ENCODE data around the gene DHX32.
A peak's percentile ranks its signal among the peaks of the same experiment; 100 is the strongest.
"Not testable (repeated sequence)": the region's sequence is repeated elsewhere in the genome, so short reads cannot be mapped to it uniquely, and the experiment has no call there.

The DHX32 gene, protein sequence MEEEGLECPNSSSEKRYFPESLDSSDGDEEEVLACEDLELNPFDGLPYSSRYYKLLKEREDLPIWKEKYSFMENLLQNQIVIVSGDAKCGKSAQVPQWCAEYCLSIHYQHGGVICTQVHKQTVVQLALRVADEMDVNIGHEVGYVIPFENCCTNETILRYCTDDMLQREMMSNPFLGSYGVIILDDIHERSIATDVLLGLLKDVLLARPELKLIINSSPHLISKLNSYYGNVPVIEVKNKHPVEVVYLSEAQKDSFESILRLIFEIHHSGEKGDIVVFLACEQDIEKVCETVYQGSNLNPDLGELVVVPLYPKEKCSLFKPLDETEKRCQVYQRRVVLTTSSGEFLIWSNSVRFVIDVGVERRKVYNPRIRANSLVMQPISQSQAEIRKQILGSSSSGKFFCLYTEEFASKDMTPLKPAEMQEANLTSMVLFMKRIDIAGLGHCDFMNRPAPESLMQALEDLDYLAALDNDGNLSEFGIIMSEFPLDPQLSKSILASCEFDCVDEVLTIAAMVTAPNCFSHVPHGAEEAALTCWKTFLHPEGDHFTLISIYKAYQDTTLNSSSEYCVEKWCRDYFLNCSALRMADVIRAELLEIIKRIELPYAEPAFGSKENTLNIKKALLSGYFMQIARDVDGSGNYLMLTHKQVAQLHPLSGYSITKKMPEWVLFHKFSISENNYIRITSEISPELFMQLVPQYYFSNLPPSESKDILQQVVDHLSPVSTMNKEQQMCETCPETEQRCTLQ

DNA sequence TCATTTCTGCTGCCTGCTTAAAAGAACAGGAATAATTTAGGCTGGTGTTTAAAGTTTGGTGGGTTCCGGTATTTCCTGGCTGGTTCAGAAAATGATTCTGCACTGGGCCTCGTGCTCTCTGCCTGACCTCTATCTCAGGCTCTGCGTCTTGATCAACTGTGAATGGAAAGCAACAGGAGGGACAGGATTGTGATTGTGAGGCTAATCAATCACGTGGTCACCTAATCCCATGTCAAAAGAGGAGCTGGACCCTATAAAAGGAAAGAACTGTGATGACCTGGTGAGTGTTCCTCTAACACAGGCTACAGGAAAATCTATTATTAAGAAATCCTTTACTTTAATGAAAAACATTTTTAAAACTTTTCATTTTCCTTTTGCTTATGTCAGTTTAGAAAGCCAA lies at the start of gene DHX32:
Gene DHX32 (minus strand): TSS at position 101 of the 400 bp plus-strand sequence. CDS start 468 bp downstream, outside the sequence.
- no peak for DNase-seq

DNA sequence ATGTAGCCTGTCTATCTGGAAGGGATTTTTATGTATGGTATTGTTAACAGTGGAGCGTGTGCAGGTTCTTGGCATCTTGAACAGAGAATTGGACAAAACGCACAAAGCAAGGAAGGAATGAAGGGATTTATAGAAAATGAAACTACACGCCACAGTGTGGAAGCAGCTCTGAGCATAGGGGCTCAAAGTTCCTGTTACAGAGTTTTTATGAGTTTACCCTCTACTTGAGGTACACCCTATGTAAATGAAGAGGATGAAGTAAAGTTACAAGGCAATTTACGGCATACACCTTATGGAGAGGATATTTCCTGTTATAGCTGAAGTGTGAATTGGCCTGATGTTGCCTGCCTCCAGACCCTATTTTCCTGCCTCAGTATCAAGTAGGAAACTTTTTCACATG lies 48.5 kb upstream of the DHX32 start:
- DNase-seq: no peak

DNA sequence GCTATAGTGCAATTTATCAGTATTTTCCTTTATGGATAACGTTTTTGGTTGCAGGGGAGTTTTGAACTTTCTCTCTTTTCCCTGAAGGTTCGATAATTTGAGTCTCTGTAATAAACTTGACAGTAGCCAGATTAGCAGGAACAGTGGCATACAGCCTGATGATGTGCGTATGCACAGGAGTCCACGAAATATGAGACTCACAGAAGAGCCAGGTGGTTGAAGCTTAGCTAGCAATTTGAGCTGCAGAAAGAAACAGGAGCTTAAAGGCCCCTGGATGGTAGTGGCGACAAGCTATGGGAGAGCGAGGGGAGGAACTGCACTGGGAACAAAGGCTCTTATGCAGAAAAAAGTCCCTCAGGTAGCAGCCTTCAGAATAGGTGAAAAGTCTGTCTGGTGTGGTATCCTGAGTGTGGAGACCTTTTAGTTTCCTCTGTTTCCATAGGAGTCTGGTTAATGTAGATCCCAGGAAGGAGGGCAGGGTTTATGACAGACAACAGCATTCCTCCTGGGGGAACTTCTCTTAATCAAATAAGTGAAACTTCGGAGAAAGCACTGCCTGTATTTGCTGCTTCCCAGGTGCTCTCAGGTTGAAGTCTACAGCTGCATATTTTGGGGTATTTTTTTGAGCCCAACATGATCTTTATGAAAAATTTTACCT lies 48.0 kb upstream of the DHX32 start:
- DNase-seq: no peak

DNA sequence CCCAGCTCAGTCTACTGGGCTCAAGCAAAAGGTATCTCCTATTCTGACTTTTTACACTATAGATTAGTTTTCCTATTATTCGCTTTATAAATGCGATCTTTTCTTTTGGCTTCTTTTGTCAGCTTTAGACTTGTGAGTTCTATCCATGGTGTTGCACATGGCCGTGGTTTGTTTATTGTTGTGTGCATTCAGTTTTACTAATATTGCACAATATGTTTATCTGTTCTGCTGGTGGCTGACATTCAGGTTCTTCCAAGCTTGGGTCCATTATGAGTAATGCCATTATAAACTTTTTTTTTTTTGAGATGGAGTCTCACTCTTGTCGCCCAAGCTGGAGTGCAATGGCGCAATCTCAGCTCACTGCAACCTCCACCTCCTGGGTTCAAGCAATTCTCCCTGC lies 46.2 kb upstream of the DHX32 start:
- not testable (repeated sequence) for DNase-seq

DNA sequence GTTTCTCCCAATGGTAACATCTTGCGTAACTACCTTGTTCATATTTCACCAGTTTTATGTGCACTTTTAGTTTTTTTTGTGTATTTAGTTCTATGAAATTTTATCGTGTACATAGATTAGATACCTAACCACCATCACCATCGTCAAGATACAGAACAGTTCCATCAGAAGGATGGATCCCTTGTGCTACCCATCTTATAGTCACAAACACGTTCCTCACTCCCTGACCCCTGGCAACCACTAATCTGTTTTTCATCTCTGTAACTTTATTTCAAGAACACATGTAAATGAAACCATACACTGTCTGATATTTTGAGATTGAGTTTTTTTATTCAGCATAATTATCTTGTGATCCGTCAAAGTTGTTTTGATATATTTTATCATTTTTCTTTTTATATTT lies 45.2 kb upstream of the DHX32 start:
- DNase-seq: no peak

DNA sequence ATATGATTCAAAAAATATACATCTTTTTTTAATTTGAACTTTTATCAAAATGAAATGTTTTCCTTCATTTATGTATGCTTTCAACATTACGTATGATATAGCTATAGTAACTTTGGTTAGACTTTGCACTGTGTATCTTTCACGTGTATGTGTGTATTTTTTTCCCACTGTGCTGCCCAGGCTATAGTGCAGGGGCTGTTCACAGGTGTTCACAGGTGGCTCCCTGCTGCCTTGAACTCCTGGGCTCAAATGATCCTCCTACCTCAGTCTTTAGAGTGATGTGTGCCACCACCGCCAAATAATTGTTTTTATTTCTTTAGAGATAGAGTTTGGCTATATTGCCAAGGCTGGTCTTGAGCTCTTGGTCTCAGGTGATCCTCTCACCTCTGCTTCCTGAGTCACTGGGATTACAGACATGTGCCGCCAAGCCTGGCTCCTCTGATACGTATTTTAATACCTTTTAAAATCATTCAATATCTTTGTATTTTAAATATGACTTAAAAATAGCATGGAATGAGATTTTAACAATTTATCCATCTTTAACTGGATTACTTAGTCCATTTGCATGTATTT lies 44.3 kb upstream of the DHX32 start:
- no peak for DNase-seq

DNA sequence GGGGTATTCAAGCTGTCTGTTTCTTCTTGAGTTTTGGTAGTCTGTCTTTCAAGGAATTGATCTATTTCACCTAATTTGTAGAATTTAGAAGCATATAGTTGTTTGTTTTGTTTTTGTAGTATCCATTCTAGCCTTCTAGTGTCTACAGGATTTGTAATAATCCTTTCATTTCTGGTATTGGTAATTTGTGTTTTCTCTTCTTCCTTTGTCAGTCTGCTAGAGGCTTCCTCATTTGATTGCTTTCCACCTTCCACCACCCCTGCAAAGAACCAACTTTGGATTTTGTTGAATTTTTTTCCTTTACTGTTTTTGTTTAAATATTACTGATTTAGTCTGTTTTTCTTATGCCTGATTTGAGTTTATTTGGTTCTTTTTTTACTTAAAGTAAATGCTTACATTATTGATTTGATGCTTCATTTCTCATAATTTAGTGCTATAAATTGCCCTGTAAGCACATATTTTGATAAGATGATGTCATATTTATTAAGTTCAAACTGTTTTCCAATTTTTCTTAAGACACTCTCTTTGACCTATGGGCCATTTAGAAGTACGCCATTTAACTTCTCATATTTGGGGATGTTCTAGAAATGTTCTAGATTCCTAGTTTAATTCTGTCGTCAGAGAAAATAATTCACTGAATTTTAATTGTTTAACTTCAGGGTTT lies 40.7 kb upstream of the DHX32 start:
- not testable (repeated sequence) for DNase-seq

DNA sequence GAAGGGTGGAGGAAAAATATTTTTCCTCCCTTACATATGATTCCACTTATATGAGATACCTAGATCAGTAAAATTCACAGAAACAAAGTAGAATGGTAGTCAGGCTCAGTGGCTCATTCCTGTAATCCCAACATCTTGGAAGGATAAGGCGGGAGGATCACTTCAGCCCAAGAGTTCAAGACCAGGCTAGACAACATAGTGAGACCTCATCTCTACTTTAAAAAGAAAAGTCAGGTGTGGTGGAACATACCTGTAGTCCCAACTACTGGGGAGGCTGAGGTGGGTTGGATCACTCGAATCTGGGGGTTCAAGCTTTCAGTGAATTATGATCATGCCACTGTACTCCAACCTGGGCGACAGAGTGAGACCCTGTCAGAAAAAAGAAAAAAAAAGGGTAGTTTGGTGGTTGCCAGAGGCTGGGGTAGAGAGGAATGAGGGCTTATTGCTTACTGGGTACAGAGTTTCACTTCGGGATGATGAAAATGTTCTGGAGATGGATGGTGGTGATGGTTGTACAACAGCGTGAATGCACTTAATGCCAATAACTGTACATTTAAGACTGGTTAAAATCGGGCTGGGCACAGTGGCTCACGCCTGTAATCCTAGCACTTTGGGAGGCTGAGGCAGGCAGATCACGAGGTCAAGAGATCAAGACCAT lies 36.7 kb upstream of the DHX32 start:
- DNase-seq: not testable (repeated sequence)

DNA sequence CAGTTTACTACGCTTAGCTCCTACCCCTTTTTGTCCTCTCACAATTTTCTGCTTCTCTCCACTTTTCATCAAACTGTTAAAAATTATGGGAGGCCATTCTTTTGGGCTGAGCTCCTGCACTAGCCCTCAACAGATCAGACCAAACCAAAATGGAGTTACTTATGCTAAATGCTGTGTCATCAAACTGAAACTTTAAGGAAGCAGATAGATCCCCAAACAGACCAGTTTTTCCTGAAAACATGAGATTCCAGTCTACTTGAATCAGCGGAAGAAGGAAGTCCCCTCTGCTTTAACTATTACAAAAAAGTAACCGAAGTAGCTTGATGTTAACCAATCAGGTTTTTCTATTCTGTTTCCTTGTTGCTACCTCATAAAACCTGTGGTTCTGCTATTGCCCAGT lies 35.9 kb upstream of the DHX32 start:
- DNase-seq: no peak

DNA sequence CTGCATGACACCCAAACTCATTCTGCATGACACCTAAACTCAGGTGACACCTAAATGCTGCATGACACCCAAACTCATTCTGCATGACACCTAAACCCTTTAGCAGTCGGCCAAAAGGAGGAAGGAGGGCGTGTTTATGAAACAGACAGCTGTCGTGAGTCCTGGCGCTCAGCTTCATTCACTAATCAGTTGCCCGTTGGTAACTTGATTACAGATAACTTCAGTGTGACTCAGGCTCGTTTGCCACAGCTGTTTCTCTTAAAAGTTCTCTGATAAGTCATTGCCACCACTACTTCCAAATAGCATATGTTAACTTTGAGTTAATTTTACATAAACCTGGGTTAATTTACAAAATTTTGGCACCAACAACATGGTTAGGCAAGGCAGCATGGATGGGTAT lies 32.2 kb upstream of the DHX32 start:
- DNase-seq: not testable (repeated sequence)

DNA sequence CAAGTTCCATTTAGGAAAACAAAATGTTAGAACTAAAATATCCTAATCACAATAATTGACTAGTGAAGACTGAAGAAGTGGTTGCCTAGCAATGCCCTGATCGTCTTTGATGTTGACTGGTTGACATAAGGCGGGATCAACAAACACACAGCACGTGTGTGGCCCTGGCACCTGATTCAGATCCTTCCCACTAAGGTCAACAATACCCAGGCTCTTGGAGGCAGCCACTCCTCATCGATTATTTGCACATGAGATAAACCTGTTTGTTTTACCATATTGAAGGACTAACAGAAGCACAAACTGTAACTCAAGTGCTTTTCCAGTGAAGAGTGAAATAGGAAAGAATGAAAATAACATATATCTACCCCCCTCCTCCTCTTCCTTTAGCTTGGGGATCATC lies 30.9 kb upstream of the DHX32 start:
- peak; percentile 80 for DNase-seq

DNA sequence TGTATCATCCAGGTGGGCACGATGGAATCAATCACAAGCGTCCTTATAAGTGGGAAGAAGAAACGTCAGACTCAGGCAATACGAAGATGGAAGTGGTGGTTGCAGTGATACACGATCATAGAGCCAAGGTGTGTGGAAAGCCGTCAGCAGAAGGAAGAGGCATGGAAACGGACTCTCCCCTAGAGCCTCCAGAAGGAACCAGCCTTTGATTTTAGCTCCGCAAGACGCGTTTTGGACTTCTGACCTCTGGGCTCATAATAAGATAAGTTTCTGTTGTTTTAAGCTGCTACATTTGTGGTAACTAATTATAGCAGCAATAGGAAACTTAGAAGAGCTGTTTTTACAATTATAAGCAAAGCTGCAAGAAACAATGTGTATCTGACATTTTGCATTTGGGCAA lies 30.1 kb upstream of the DHX32 start:
- DNase-seq: no peak

DNA sequence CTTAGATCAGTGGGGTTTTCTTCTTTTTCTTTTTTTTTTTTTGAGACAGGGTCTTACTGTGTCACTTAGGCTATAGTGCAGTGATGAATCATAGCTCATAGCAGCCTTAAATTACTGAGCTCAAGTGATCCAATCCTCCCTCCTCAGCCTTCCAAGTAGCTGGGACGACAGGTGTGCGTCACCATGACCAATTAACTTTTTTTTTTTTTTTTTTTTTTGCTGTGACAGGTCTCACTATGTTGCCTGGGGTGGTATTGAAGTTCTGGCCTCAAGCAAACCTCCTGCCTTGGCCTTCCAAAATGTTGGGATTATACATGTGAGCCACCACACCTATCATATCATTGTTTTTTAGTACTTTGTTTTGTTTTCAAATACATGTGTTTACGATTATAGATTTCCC lies 28.4 kb upstream of the DHX32 start:
- DNase-seq: not testable (repeated sequence)

DNA sequence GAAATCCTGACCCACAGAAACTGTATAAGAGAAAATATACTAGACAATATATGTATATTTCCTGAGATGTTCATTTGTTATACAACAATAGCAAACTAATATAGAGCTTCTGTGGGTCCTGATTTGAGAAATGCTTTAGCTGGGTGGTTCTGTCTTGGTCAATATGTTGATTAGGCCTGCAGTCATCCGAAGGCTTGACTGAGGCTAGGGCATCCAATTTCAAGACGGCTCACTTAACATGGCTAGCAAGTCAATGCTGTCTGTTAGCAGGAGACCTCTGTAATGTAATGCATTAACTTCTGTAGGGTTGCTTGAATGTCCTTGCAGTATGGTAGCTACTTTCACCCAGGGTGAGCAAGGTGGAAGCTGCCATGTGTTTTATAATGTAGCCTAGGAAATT lies 27.7 kb upstream of the DHX32 start:
- not testable (repeated sequence) for DNase-seq

DNA sequence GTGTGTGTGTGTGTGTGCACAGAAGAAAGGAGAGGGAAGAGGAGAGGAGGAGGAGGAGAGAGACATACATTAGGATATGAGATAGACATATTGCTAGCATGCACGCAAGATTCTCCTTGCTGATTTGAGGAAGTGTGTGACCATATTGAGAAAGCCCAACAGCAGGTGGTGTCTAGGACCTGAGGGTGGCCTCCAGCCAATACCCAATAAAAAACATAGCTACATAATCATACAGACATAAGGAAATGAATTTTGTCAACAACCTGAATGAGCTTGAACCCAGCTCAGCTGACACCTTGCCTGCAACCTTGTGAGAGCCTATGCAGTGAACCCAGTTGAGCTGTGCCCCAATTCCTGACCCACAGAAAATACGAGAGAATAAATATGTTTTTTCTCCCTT lies 26.5 kb upstream of the DHX32 start:
- not testable (repeated sequence) for DNase-seq

DNA sequence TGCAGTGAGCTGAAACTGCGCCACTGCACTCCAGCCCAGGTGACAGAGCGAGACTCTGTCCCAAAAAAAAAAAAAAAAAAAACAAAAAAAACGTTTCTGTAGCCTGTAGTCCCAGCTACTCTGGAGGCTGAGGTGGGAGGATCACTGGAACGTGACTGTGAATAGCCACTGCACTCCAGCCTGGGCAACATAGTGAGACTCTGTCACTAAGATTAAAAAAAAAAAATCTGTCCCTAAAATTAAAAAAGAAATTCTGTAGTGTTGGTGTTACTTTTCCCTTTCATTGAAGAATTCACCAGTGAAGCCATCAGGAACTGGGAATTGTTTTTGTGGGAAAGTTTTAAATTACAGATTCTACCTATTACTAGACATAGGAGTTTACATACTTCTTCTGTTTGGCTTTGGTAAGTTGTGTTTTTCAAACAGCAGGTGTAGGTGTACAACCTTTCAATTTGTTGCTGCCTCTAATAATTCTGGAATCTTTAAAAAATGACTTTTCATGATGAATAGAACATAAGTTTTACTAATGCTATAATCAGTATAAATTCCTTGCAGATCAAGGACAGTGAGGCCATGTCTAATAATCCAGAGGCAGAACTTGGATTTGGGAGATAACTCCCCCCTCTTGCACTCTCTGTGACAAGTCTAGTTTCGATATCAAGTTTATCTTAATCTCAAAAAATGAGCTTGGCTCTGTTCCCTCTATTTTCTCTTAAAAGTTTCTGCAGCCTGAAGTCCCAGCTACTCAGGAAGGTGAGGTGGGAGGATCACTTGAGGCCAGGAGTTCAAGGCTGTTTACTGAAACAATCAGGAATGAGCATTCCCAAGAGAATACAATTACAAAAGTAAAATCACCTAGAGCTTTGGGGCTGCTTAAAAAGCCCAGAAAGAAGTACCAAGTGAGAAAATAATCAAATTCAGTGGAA lies 24.2 kb upstream of the DHX32 start:
- DNase-seq: not testable (repeated sequence)

DNA sequence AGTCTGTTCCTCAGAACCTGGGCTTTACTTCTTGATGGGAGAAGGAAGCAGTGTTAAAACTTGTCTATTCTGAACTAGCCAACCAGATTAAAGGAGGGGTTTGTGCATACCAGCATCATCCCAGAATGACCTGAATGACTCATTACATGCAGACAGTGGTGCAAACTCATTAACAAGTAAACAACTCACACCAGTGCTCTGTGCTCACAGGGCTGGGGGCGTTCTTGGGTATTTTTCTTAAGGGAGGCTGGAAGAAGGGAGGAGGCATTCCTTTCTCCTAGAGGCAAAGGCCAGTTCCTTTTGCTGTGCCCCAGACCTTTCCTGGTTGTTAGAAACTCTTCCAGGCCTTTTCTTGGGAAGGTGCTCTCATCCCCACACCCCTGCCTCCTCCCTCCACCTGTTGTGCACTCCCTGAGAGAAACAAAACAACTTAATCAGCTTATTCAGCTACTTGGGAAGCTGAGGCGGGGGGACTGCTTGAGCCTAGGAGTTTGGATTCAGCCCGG lies 22.1 kb upstream of the DHX32 start:
- DNase-seq: not testable (repeated sequence)

DNA sequence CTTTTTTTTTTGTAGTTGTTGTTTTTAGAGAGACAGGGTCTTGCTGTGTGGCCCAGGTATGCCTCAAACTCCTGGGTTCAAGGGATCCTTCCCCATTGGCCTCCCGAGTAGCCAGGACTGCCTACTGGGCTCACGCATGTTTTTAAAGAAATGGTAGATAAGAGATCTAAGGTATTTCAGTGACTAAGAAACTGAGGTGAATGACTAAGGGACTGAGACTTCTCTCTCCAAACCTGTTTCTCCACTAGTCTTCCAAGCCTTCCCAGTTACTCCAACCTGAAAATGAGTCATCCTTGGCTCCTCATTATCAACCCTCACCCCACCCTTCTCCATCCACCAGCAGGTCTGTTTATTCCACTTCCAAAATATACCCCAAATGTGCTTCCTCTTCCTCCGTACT lies 19.9 kb upstream of the DHX32 start:
- not testable (repeated sequence) for DNase-seq

DNA sequence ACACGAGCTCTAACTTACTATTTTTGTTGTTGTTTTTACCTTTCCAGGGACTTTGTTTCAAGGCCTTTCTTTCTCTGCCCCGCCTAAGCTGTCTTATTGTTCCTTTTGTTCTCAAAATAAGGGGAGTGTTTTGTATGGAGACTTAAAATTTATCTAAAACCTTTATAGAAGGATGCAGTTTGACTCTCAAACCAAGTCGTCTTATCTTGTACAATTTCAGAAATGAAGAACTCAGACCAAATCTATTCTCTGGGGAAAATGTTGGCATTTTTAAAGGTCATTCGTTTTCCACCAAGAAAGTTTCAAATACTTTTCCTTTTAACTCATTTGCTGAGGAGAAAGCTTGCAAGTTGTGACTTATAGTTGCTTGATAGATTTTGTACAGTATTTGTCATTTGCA lies 16.2 kb upstream of the DHX32 start:
- DNase-seq: not testable (repeated sequence)

DNA sequence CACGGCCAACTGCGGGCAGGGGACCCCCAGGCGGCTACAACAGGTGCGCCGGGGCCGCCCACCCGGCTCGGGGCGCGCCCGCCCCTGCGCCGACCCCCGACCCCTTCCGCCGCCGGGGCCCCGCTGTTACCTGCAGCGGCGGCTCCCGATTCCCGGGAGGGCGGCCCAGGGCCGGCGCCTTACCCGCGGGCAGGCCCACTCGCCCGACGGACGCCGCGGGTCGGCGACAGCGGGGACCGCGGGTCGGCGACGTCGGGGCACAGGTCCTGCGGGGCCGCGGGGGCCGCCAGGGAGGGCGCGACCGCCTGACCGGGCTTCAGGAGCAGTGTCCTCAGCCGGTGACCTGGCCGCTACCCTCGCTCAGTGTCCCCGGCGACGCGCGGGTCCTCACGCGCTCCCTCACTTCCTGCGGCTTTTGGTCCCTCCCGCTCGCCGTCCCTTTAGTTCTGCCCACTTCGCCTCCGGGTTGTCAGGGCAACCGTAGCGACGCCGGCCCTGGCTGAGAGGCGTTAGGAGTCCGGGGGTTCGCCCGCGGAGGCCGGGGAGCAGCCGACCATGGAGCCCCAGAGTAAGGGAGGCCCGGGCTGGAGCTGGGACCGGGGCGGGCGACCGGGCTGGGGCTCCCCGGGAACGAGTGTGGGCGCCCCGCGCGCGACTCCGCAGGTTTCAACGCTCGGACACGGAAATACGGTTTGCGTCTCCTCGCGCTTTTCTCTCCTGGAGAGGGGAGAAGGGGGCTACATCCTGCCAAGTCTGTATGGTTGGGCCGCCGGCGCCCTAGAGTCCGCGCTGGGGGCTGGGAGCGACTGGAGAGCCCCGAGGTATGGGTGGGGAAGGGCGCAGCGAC lies 15.2 kb upstream of the DHX32 start, which contains the start of gene FANK1:
Gene FANK1 (plus strand): TSS at position 477 of the 847 bp plus-strand sequence. CDS start 79 bp downstream, at position 556.
- DNase-seq: peak; percentile 51
